Endodermal cell (in vitro differentiated cells): ENCODE data around the gene MEI4. TPM values are rescaled to one million over a fixed set of nuclear protein-coding genes. Genes with fewer than 3 reads are reported as not detected.

Experiments
- DNase-seq: peaks from one replicate; pipeline ENCODE4 v3.0.0-alpha.2; 2017
- H3K27ac ChIP-seq: 2 replicates; pipeline ENCODE4 v1.5.1; 2013; ENCODE audit warnings: mild to moderate bottlenecking, low read depth, low read length, moderate library complexity
- H3K27me3 ChIP-seq: 2 replicates; pipeline ENCODE4 v1.6.1; 2013; ENCODE audit warnings: mild to moderate bottlenecking, low read length, moderate library complexity; ENCODE audit not compliant: insufficient read depth, control insufficient read depth, poor library complexity, severe bottlenecking
- H3K36me3 ChIP-seq: 2 replicates; pipeline ENCODE4 v1.7.0; 2013; ENCODE audit warnings: mild to moderate bottlenecking, low read length, moderate library complexity; ENCODE audit not compliant: control insufficient read depth, insufficient read depth
- H3K4me1 ChIP-seq: one replicate; pipeline ENCODE4 v1.7.0; 2013; ENCODE audit warnings: low read length; ENCODE audit not compliant: control insufficient read depth, insufficient read depth
- H3K4me3 ChIP-seq: 2 replicates; pipeline ENCODE4 v1.5.1; 2013; ENCODE audit warnings: mild to moderate bottlenecking, low read length, moderate library complexity
- H3K9ac ChIP-seq: 2 replicates; pipeline ENCODE4 v1.6.1; 2013; ENCODE audit warnings: mild to moderate bottlenecking, low read length, moderate library complexity; ENCODE audit not compliant: poor library complexity, severe bottlenecking; ENCODE audit errors: extremely low read depth
- H3K9me3 ChIP-seq: 2 replicates; pipeline ENCODE4 v1.6.1; 2013; ENCODE audit warnings: mild to moderate bottlenecking, low read length, moderate library complexity; ENCODE audit not compliant: control insufficient read depth
- H3K27ac Mint-ChIP-seq: 2 replicates; pipeline ENCODE4 v1.8.0; 2020; ENCODE audit warnings: mixed read lengths
- H3K27me3 Mint-ChIP-seq: 2 replicates; pipeline ENCODE4 v1.8.0; 2021; ENCODE audit warnings: mild to moderate bottlenecking, mixed read lengths; ENCODE audit not compliant: insufficient read depth
- H3K36me3 Mint-ChIP-seq: 2 replicates; pipeline ENCODE4 v1.8.0; 2020; ENCODE audit warnings: low read depth, mixed read lengths
- H3K4me1 Mint-ChIP-seq: 2 replicates; pipeline ENCODE4 v1.8.0; 2020; ENCODE audit warnings: mixed read lengths
- H3K4me3 Mint-ChIP-seq: 2 replicates; pipeline ENCODE4 v1.8.0; 2020; ENCODE audit warnings: mild to moderate bottlenecking, moderate library complexity, mixed read lengths
- H3K9me3 Mint-ChIP-seq: 2 replicates; pipeline ENCODE4 v1.8.0; 2020; ENCODE audit warnings: mild to moderate bottlenecking, mixed read lengths
- CTCF ChIP-seq: fragments of 200-600 bp; sonication (generic); conservative IDR thresholded peaks from 2 replicates; pipeline ENCODE4 v1.5.0; 2021; ENCODE audit warnings: antibody characterized with exemption, mild to moderate bottlenecking
- WGBS, 2 experiments: methylation state at CpG; one replicate each; pipeline versions ENCODE4 v1.1.5 to v1.1.7; 2013; ENCODE audit warnings: missing lambda C conversion rate in 2 of 2, mixed read lengths in 1 of 2; ENCODE audit not compliant: insufficient coverage in 1 of 2, insufficient read length in 1 of 2; 5-methylcytosine and 5-hydroxymethylcytosine counted together
- total RNA-seq, 2 donors: library from RNA; stranded (reverse); fragmentation: NEBNext Ultra II Directional in 1 of 2; extraction: Animal tissue kit (Norgen Biotek cat#: 25700) in 1 of 2; gene quantifications; 2 replicates in 1 of 2; 3 replicates in 1 of 2; pipeline ENCODE4 v1.2.1, GENCODE V29; 2021

The MEI4 gene
- total RNA-seq, 2 donors from 2014 or later: 0.62 to 0.84 TPM

- H3K36me3 ChIP-seq: no peaks in the 10 kb centered on the region
- no peak overlapping the region for H3K9ac ChIP-seq
- Mint-ChIP-seq H3K27ac (no peak overlapping the region), H3K36me3 (peaks cover 2% of the 10 kb centered on the region), H3K4me1 (peaks cover 16% of the 10 kb centered on the region), H3K9me3 (peaks cover 29% of the 10 kb centered on the region), H3K4me3 (no peak overlapping the region), H3K27me3 (no peaks in the 10 kb centered on the region)
- H3K9me3 ChIP-seq: peaks cover 33% of the 10 kb centered on the region
- no peak for DNase-seq
- H3K27me3 ChIP-seq: no peaks in the 10 kb centered on the region
- no peak overlapping the region for H3K4me3 ChIP-seq
- no peak for TF ChIP-seq CTCF
- H3K27ac ChIP-seq: no peak overlapping the region
- 97 to 100% methylated on average over 1 of the region's 1 CpG for WGBS, 2 experiments
- H3K4me1 ChIP-seq: peaks cover 3% of the 10 kb centered on the region
Observed at GRCh38 chr6:77776441-77776840, 123.6 kb downstream of the MEI4 start.

GRCh38 chr6:77778527-77778926 lies 125.7 kb downstream of the MEI4 start:
- Mint-ChIP-seq H3K36me3 (peaks cover 2% of the 10 kb centered on the region), H3K4me3 (no peak overlapping the region)

GRCh38 chr6:77786935-77787629 lies 134.2 kb downstream of the MEI4 start:
- Histone ChIP-seq H3K27ac (no peak overlapping the region), H3K27me3 (no peaks in the 10 kb centered on the region), H3K36me3 (no peaks in the 10 kb centered on the region), H3K9me3 (peaks cover 22% of the 10 kb centered on the region), H3K4me1 (no peaks in the 10 kb centered on the region), H3K4me3 (no peak overlapping the region), H3K9ac (no peak overlapping the region)
- DNase-seq: peak; percentile 49
- Mint-ChIP-seq H3K4me1 (no peaks in the 10 kb centered on the region), H3K27ac (no peak overlapping the region), H3K27me3 (no peaks in the 10 kb centered on the region), H3K36me3 (no peaks in the 10 kb centered on the region), H3K4me3 (no peak overlapping the region), H3K9me3 (peaks cover 24% of the 10 kb centered on the region)
- peak; percentile 44 for TF ChIP-seq CTCF
- WGBS, 2 experiments: 89 to 90% methylated on average over 3 to 4 of the region's 4 CpGs

More at GRCh38 chr6:77778527-77778926, 125.7 kb downstream of the MEI4 start:
- TF ChIP-seq CTCF: no peak
- Histone ChIP-seq H3K9me3 (peaks cover 50% of the 10 kb centered on the region), H3K36me3 (no peaks in the 10 kb centered on the region), H3K4me1 (peaks cover 3% of the 10 kb centered on the region), H3K9ac (no peak overlapping the region), H3K27ac (no peak overlapping the region), H3K27me3 (no peaks in the 10 kb centered on the region), H3K4me3 (peak overlapping the region; percentile 58)
- no peak for DNase-seq
- Mint-ChIP-seq H3K27me3 (no peaks in the 10 kb centered on the region), H3K4me1 (peaks cover 16% of the 10 kb centered on the region), H3K9me3 (peaks cover 36% of the 10 kb centered on the region), H3K27ac (no peak overlapping the region)
- 94 to 100% methylated on average over 3 of the region's 4 CpGs for WGBS, 2 experiments
